HAP-1 (cell line): ENCODE data around the gene FGF2.
A peak's percentile ranks its signal among the peaks of the same experiment; 100 is the strongest.
"Not testable (repeated sequence)": the region's sequence is repeated elsewhere in the genome, so short reads cannot be mapped to it uniquely, and the experiment has no call there.

Experiments used
- DNase-seq, 2 experiments: peaks; one replicate each; pipeline ENCODE4 v3.0.0-alpha.2; 2016 to 2020; ENCODE audit warnings: low spot score in 2 of 2
- H3K27me3 ChIP-seq: fragments of 250-450 bp; sonication (Bioruptor Pico); 2 replicates; pipeline ENCODE4 v1.5.1; 2020; ENCODE audit warnings: low read depth, mild to moderate bottlenecking, moderate library complexity
- H3K36me3 ChIP-seq: fragments of 250-450 bp; sonication (Bioruptor Pico); replicated peaks from 2 replicates; pipeline ENCODE4 v1.5.1; 2020; ENCODE audit warnings: mild to moderate bottlenecking
- H3K4me1 ChIP-seq: fragments of 250-450 bp; sonication (Bioruptor Pico); 2 replicates; pipeline ENCODE4 v1.5.1; 2020; ENCODE audit warnings: mild to moderate bottlenecking
- H3K4me3 ChIP-seq: fragments of 250-450 bp; sonication (Bioruptor Pico); 2 replicates; pipeline ENCODE4 v1.5.1; 2020; ENCODE audit warnings: mild to moderate bottlenecking, moderate library complexity
- H3K9me3 ChIP-seq: fragments of 250-450 bp; sonication (Bioruptor Pico); 2 replicates; pipeline ENCODE4 v1.5.1; 2020; ENCODE audit warnings: mild to moderate bottlenecking, moderate library complexity
- in situ Hi-C: fragments of 300-500 bp; cut with MboI; formaldehyde crosslinking; loops from 3 replicates; pipeline ENCODE4 v1.14.3; 2020; ENCODE audit warnings: low sequenced_read_pairs, inconsistent platforms, mixed read lengths

FGF2 gene

GRCh38 chr4:122917731-122918130, 91.1 kb downstream of the FGF2 start:
- DNase-seq: no peak
- in situ Hi-C loops: no loop called here
- H3K4me3 ChIP-seq: no peak overlapping the region

GRCh38 chr4:122920473-122920872, 93.8 kb downstream of the FGF2 start:
- in situ Hi-C loops: loop anchor here (5.0 to 10.0 kb wide), 2 partner anchors 168 to 316 kb away; no protein-coding TSS in a partner anchor
- no peak for DNase-seq

More at GRCh38 chr4:122917731-122918130, 91.1 kb downstream of the FGF2 start:
- no peaks in the 10 kb centered on the region for H3K27me3 ChIP-seq
- peaks cover 6% of the 10 kb centered on the region; the same call in 1 of the 2 replicates for H3K4me1 ChIP-seq
- no peaks in the 10 kb centered on the region for H3K9me3 ChIP-seq
- peaks cover 5% of the 10 kb centered on the region for H3K36me3 ChIP-seq

GRCh38 chr4:122921300-122921699, 94.7 kb downstream of the FGF2 start:
- H3K36me3 ChIP-seq: peaks cover 5% of the 10 kb centered on the region
- in situ Hi-C loops: loop anchor here (5.0 to 10.0 kb wide), 2 partner anchors 169 to 316 kb away; no protein-coding TSS in a partner anchor
- DNase-seq: no peak
- H3K4me3 ChIP-seq: peak overlapping the region; percentile 63
- H3K4me1 ChIP-seq: peaks cover 9% of the 10 kb centered on the region
- H3K9me3 ChIP-seq: no peaks in the 10 kb centered on the region
- H3K27me3 ChIP-seq: no peaks in the 10 kb centered on the region

More at GRCh38 chr4:122920473-122920872, 93.8 kb downstream of the FGF2 start:
- H3K9me3 ChIP-seq: no peaks in the 10 kb centered on the region
- no peak overlapping the region for H3K4me3 ChIP-seq
- H3K4me1 ChIP-seq: peaks cover 9% of the 10 kb centered on the region
- H3K27me3 ChIP-seq: no peaks in the 10 kb centered on the region
- peaks cover 5% of the 10 kb centered on the region for H3K36me3 ChIP-seq

- in situ Hi-C loops: loop anchor here (5.0 to 10.0 kb wide), 2 partner anchors 170 to 317 kb away; no protein-coding TSS in a partner anchor
- H3K4me3 ChIP-seq: peak within 1 kb of the TSS; percentile 63
- peak; percentile 44 to 74 for DNase-seq
- no peaks in the 10 kb centered on the region for H3K9me3 ChIP-seq
- H3K27me3 ChIP-seq: no peaks in the 10 kb centered on the region
- no peaks in the 10 kb centered on the region; the same call in 1 of the 2 replicates for H3K36me3 ChIP-seq
- peaks cover 9% of the 10 kb centered on the region for H3K4me1 ChIP-seq
Observed at GRCh38 chr4:122921971-122922876, 95.6 kb downstream of the FGF2 start, which contains the start of gene NUDT6. Gene NUDT6 (minus strand): TSS chr4:122922597. CDS start chr4:122922572, 25 bp downstream.

GRCh38 chr4:122922877-122923511, 96.4 kb downstream of the FGF2 start:
- Histone ChIP-seq H3K9me3 (no peaks in the 10 kb centered on the region), H3K36me3 (no peaks in the 10 kb centered on the region; the same call in 1 of the 2 replicates), H3K4me3 (peak overlapping the region; percentile 63), H3K27me3 (no peaks in the 10 kb centered on the region), H3K4me1 (peaks cover 9% of the 10 kb centered on the region)
- peak; percentile 92 to 93 for DNase-seq
- in situ Hi-C loops: loop anchor here (5.0 to 10.0 kb wide), 2 partner anchors 171 to 318 kb away; no protein-coding TSS in a partner anchor

- no peaks in the 10 kb centered on the region for H3K27me3 ChIP-seq
- no peaks in the 10 kb centered on the region for H3K9me3 ChIP-seq
- DNase-seq: no peak
- H3K4me3 ChIP-seq: no peak overlapping the region
- H3K36me3 ChIP-seq: peaks cover 29% of the 10 kb centered on the region
- H3K4me1 ChIP-seq: peaks cover 5% of the 10 kb centered on the region
- in situ Hi-C loops: loop anchor here (10.0 kb wide), 1 partner anchor 324 kb away; no protein-coding TSS in a partner anchor
Observed at GRCh38 chr4:122928930-122929329, 102.3 kb downstream of the FGF2 start.

GRCh38 chr4:122930862-122931261, 104.2 kb downstream of the FGF2 start:
- no peaks in the 10 kb centered on the region for H3K9me3 ChIP-seq
- DNase-seq: peak in 1 of 2 experiments; percentile 26
- H3K4me1 ChIP-seq: no peaks in the 10 kb centered on the region
- H3K27me3 ChIP-seq: no peaks in the 10 kb centered on the region
- no peak overlapping the region for H3K4me3 ChIP-seq
- H3K36me3 ChIP-seq: peaks cover 43% of the 10 kb centered on the region
- in situ Hi-C loops: no loop called here

- peaks cover 48% of the 10 kb centered on the region for H3K36me3 ChIP-seq
- H3K4me1 ChIP-seq: no peaks in the 10 kb centered on the region
- in situ Hi-C loops: no loop called here
Observed at GRCh38 chr4:122932763-122933162, 106.1 kb downstream of the FGF2 start.

GRCh38 chr4:122945136-122945535, 118.5 kb downstream of the FGF2 start:
- in situ Hi-C loops, H3K4me3 ChIP-seq, H3K4me1 ChIP-seq, H3K27me3 ChIP-seq, H3K9me3 ChIP-seq: not testable (repeated sequence)
- DNase-seq: peak in 1 of 2 experiments; percentile 23
- peaks cover 39% of the 10 kb centered on the region for H3K36me3 ChIP-seq

More at GRCh38 chr4:122932763-122933162, 106.1 kb downstream of the FGF2 start:
- DNase-seq: no peak
- Histone ChIP-seq H3K27me3 (no peaks in the 10 kb centered on the region), H3K9me3 (no peaks in the 10 kb centered on the region), H3K4me3 (no peak overlapping the region)

- H3K36me3 ChIP-seq: peaks cover 39% of the 10 kb centered on the region
- no peak for DNase-seq
- H3K4me3 ChIP-seq: no peak overlapping the region
- no peaks in the 10 kb centered on the region for H3K27me3 ChIP-seq
- H3K4me1 ChIP-seq: no peaks in the 10 kb centered on the region
- in situ Hi-C loops: no loop called here
- no peaks in the 10 kb centered on the region for H3K9me3 ChIP-seq
Observed at GRCh38 chr4:122946142-122946541, 119.5 kb downstream of the FGF2 start.
